ENCODE data around the gene ME3. TPM values are rescaled to one million over a fixed set of nuclear protein-coding genes. Genes with fewer than 3 reads are reported as not detected.

Gene ME3
- total RNA-seq, 1 donor from 2014 or later: 28.5 TPM

- TF ChIP-seq POLR2AphosphoS5 (IDR thresholded peaks at IDR 0.05; ENCODE audit: insufficient read depth in 1 of 2, low read depth in 1 of 2): no peak
- TF ChIP-seq, protein P1, sequence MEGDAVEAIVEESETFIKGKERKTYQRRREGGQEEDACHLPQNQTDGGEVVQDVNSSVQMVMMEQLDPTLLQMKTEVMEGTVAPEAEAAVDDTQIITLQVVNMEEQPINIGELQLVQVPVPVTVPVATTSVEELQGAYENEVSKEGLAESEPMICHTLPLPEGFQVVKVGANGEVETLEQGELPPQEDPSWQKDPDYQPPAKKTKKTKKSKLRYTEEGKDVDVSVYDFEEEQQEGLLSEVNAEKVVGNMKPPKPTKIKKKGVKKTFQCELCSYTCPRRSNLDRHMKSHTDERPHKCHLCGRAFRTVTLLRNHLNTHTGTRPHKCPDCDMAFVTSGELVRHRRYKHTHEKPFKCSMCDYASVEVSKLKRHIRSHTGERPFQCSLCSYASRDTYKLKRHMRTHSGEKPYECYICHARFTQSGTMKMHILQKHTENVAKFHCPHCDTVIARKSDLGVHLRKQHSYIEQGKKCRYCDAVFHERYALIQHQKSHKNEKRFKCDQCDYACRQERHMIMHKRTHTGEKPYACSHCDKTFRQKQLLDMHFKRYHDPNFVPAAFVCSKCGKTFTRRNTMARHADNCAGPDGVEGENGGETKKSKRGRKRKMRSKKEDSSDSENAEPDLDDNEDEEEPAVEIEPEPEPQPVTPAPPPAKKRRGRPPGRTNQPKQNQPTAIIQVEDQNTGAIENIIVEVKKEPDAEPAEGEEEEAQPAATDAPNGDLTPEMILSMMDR (IDR thresholded peaks at IDR 0.05): no peak
- TF ChIP-seq POLR2A (IDR thresholded peaks at IDR 0.05): no peak
- H3K36me3 ChIP-seq: no peaks in the 10 kb centered on the region
- H3K27me3 ChIP-seq: no peaks in the 10 kb centered on the region
- no peak for DNase-seq (ENCODE audit: extremely low spot score in 2 of 2)
- H3K27ac ChIP-seq: no peak overlapping the region
- peaks cover 33% of the 10 kb centered on the region for H3K4me1 ChIP-seq
- intact Hi-C loops (cut with DNase I): no loop called here
- no peak overlapping the region for H3K4me3 ChIP-seq
- H3K9me3 ChIP-seq: no peaks in the 10 kb centered on the region
Observed at GRCh38 chr11:86592047-86592591, 80.3 kb downstream of the ME3 start.

GRCh38 chr11:86591631-86592030 is 80.8 kb downstream of the ME3 start:
- H3K27me3 ChIP-seq: no peaks in the 10 kb centered on the region
- TF ChIP-seq POLR2A (IDR thresholded peaks at IDR 0.05) (no peak), POLR2AphosphoS5 (IDR thresholded peaks at IDR 0.05; ENCODE audit: insufficient read depth in 1 of 2, low read depth in 1 of 2) (no peak)
- TF ChIP-seq, protein P1 (IDR thresholded peaks at IDR 0.05): no peak
- no peak overlapping the region for H3K4me3 ChIP-seq
- no peak for DNase-seq (ENCODE audit: extremely low spot score in 2 of 2)
- H3K9me3 ChIP-seq: no peaks in the 10 kb centered on the region
- H3K36me3 ChIP-seq: no peaks in the 10 kb centered on the region
- intact Hi-C loops (cut with DNase I): no loop called here
- H3K27ac ChIP-seq: no peak overlapping the region
- H3K4me1 ChIP-seq: peaks cover 32% of the 10 kb centered on the region

DNA sequence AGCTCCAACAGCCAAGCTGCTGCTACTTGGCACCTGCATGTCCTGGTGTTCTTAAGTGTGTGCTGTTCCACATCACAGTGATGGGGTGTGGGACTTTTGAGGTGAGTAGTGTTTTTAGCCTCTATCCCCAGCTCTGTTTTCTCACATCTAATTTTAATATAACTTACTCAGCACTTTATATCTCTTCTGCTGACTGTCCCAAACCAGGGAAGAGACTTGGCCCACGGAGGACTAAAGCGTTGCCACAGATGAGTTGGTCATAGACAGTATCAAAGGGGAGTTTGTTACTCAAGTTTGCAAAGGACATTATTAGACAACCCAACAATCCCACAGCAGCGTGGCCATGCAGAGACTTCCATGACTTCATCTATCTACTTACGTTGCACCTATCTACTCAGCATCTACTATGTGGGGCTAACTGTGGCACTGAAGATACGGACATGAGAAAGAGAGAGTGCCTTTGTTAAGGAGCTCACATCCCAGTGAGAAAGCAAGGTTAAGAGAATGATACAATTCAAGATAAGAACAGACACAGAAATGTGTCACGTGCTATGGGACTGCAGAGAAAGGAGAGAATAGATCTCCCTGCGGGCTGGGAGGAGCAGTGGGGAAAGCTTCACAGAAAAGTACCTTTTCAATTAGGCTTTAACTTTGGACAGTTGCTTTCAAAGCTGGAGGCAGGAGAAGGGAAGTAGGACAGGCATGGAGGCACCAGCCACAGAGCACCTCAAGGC is 82.4 kb downstream of the ME3 start:
- Histone ChIP-seq H3K27me3 (no peaks in the 10 kb centered on the region), H3K27ac (no peak overlapping the region), H3K4me1 (peaks cover 32% of the 10 kb centered on the region), H3K36me3 (no peaks in the 10 kb centered on the region), H3K9me3 (no peaks in the 10 kb centered on the region), H3K4me3 (no peak overlapping the region)
- no peak for DNase-seq (ENCODE audit: extremely low spot score in 2 of 2)
- TF ChIP-seq POLR2AphosphoS5 (IDR thresholded peaks at IDR 0.05; ENCODE audit: insufficient read depth in 1 of 2, low read depth in 1 of 2) (no peak), POLR2A (IDR thresholded peaks at IDR 0.05) (no peak)
- TF ChIP-seq, protein P1 (IDR thresholded peaks at IDR 0.05): no peak
- intact Hi-C loops (cut with DNase I): no loop called here

DNA sequence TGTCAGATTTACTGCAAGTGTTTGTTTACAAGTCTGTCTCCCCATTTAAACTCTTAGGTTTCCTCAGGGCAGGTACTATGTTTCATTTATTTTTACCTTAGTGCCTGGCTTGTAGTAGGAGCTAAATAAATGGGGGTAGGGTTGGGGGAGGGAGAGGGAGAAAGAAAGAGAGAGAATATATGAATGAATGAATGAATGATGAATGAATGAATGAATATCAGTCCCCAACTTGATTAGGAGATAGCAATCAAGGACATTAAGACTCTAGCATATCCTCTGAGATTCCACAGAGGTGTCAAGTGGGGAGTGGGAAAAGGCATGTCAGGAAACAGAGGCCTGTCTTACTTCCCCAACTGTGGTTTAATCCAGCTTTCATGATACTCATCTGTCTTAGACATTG is 83.2 kb downstream of the ME3 start:
- Histone ChIP-seq H3K4me3 (no peak overlapping the region), H3K4me1 (peaks cover 32% of the 10 kb centered on the region), H3K9me3 (no peaks in the 10 kb centered on the region), H3K36me3 (no peaks in the 10 kb centered on the region), H3K27ac (no peak overlapping the region), H3K27me3 (no peaks in the 10 kb centered on the region)
- TF ChIP-seq, protein P1 (IDR thresholded peaks at IDR 0.05): no peak
- TF ChIP-seq POLR2A (IDR thresholded peaks at IDR 0.05) (no peak), POLR2AphosphoS5 (IDR thresholded peaks at IDR 0.05; ENCODE audit: insufficient read depth in 1 of 2, low read depth in 1 of 2) (no peak)
- no peak for DNase-seq (ENCODE audit: extremely low spot score in 2 of 2)
- intact Hi-C loops (cut with DNase I): no loop called here

GRCh38 chr11:86588566-86589090 is 83.8 kb downstream of the ME3 start:
- no peaks in the 10 kb centered on the region for H3K9me3 ChIP-seq
- no peak for TF ChIP-seq POLR2A (IDR thresholded peaks at IDR 0.05)
- H3K27me3 ChIP-seq: no peaks in the 10 kb centered on the region
- no peaks in the 10 kb centered on the region for H3K36me3 ChIP-seq
- intact Hi-C loops (cut with DNase I): no loop called here
- peaks cover 32% of the 10 kb centered on the region for H3K4me1 ChIP-seq
- H3K27ac ChIP-seq: peak overlapping the region; percentile 62
- H3K4me3 ChIP-seq: no peak overlapping the region
- no peak for DNase-seq (ENCODE audit: extremely low spot score in 2 of 2)

Measured in vagina (tissue), 2 donors.